Panc1 (cell line): ENCODE measurements around the gene MAP7. TPM values are rescaled to one million over a fixed set of nuclear protein-coding genes. Genes with fewer than 3 reads are reported as not detected.

Experiments
- ATAC-seq: fragments of 200-7000 bp; cut with Tn5 transposase; 2 replicates; pipeline ENCODE4 v1.9.1; 2020; ENCODE audit warnings: mild to moderate bottlenecking, moderate library complexity
- BruUV-seq: library from RNA; stranded (reverse); fragments of 400-500 nt; replicated peaks from 2 replicates; lab custom pipeline; 2021; lab: Mats Ljungman, UMichigan
- CTCF ChIA-PET: fragments of 300-600 bp; sonication (Branson Sonifier 250); formaldehyde crosslinking; loops from one replicate; lab custom pipeline; 2022; ENCODE audit warnings: antibody characterized with exemption; lab: Charles Lee
- POLR2A ChIA-PET: fragments of 300-600 bp; sonication (Branson Sonifier 250); formaldehyde crosslinking; loops from one replicate; lab custom pipeline; 2022; ENCODE audit warnings: antibody characterized with exemption; lab: Charles Lee
- DNase-seq: peaks from one replicate; pipeline ENCODE4 v3.0.0-alpha.2; 2010; ENCODE audit warnings: low read depth, low spot score
- H3K27ac ChIP-seq: 2 replicates; pipeline ENCODE4 v1.5.1; 2011; ENCODE audit warnings: mild to moderate bottlenecking, low read length, inconsistent platforms
- H3K27me3 ChIP-seq: fragments of 200-500 bp; sonication (Bioruptor generic); 2 replicates; pipeline ENCODE4 v1.6.0; 2014; ENCODE audit warnings: low read length, inconsistent platforms; ENCODE audit not compliant: control insufficient read depth, insufficient read depth
- H3K36me3 ChIP-seq: fragments of 200-500 bp; sonication (Bioruptor generic); 2 replicates; pipeline ENCODE4 v1.5.1; 2014; ENCODE audit warnings: inconsistent platforms, mild to moderate bottlenecking, low read length, moderate library complexity; ENCODE audit not compliant: control insufficient read depth, insufficient read depth
- H3K4me1 ChIP-seq: 2 replicates; pipeline ENCODE4 v1.5.1; 2011; ENCODE audit warnings: inconsistent platforms, mild to moderate bottlenecking, low read length, moderate library complexity; ENCODE audit not compliant: control insufficient read depth, insufficient read depth
- H3K4me3 ChIP-seq, 2 experiments: 2 replicates each; pipeline ENCODE4 v1.5.1; 2011 to 2012; ENCODE audit warnings: low read depth in 2 of 2, low read length in 2 of 2, mild to moderate bottlenecking in 2 of 2, inconsistent platforms in 1 of 2, moderate library complexity in 1 of 2
- H3K9me3 ChIP-seq: fragments of 200-500 bp; sonication (Bioruptor generic); 2 replicates; pipeline ENCODE4 v1.5.1; 2014; ENCODE audit warnings: low read depth, mild to moderate bottlenecking, inconsistent platforms, low read length, moderate library complexity; ENCODE audit not compliant: control insufficient read depth, insufficient read depth
- CTCF ChIP-seq: fragments of 450-650 bp; IDR thresholded peaks from 2 replicates; pipeline ENCODE4 v1.5.1; 2017; ENCODE audit warnings: mild to moderate bottlenecking
- POLR2AphosphoS5 ChIP-seq: IDR thresholded peaks from 2 replicates; pipeline ENCODE4 v1.6.1; 2012; ENCODE audit warnings: mild to moderate bottlenecking, low read depth, low read length, moderate library complexity
- REST ChIP-seq, 2 experiments: IDR thresholded peaks; 2 replicates each; pipeline ENCODE4 v1.6.1; 2011 to 2012; ENCODE audit warnings: low read depth in 2 of 2, control low read depth in 1 of 2, low read length in 1 of 2, mild to moderate bottlenecking in 1 of 2, moderate library complexity in 1 of 2; ENCODE audit not compliant: insufficient read depth in 1 of 2
- SIN3A ChIP-seq: IDR thresholded peaks from 2 replicates; pipeline ENCODE4 v1.6.1; 2012; ENCODE audit warnings: low read depth, mild to moderate bottlenecking, low read length, moderate library complexity, borderline replicate concordance; ENCODE audit not compliant: insufficient read depth
- TCF7L2 ChIP-seq: IDR thresholded peaks from 2 replicates; pipeline ENCODE4 v1.6.1; 2011; ENCODE audit warnings: mild to moderate bottlenecking, low read depth, low read length, inconsistent platforms
- in situ Hi-C: cut with HindIII; loops from 2 replicates; pipeline ENCODE4 v1.10.0; 2016; ENCODE audit warnings: low sequenced_read_pairs, low pct_unique_long_range_greater_than_20kb
- intact Hi-C: fragments of 100-400 bp; cut with micrococcal nuclease; formaldehyde crosslinking; loops from one replicate; pipeline ENCODE4 v1.10.0; 2022; ENCODE audit not compliant: unreplicated experiment
- total RNA-seq: library from RNA; stranded (reverse); gene quantifications from one replicate; pipeline ENCODE4 v1.2.1, GENCODE V29; 2021; ENCODE audit not compliant: unreplicated experiment

The MAP7 gene
- total RNA-seq, 1 experiment from 2014 or later: 1.8 TPM

- Histone ChIP-seq H3K27ac (no peak overlapping the region), H3K9me3 (no peaks in the 10 kb centered on the region), H3K4me3 (no peak overlapping the region), H3K27me3 (no peaks in the 10 kb centered on the region), H3K36me3 (no peaks in the 10 kb centered on the region), H3K4me1 (no peaks in the 10 kb centered on the region)
- no peak for TF ChIP-seq POLR2AphosphoS5
- TF ChIP-seq CTCF: no peak
- TF ChIP-seq REST (IDR thresholded peaks at IDR 0.05; ENCODE audit: insufficient read depth in 1 of 2, low read depth in 2 of 2, low read length in 1 of 2): no peak
- TF ChIP-seq SIN3A: no peak
- TF ChIP-seq TCF7L2: no peak
- CTCF ChIA-PET: no interaction called here
- in situ Hi-C loops: no loop called here
- no TSS peak for BruUV-seq
- intact Hi-C loops: no loop called here
- no peak for ATAC-seq
- POLR2A ChIA-PET: no interaction called here
- DNase-seq: no peak
These were observed 83.0 kb downstream of the MAP7 start for GRCh38 chr6:136467186-136467585.

GRCh38 chr6:136466777-136467176 lies 83.4 kb downstream of the MAP7 start:
- intact Hi-C loops (no loop called here), in situ Hi-C loops (no loop called here)
- TF ChIP-seq SIN3A: no peak
- TF ChIP-seq CTCF: no peak
- TF ChIP-seq REST (IDR thresholded peaks at IDR 0.05; ENCODE audit: insufficient read depth in 1 of 2, low read depth in 2 of 2, low read length in 1 of 2): no peak
- no peak for TF ChIP-seq TCF7L2
- TF ChIP-seq POLR2AphosphoS5: no peak
- ATAC-seq: no peak
- H3K4me3 ChIP-seq: no peak overlapping the region
- H3K4me1 ChIP-seq: no peaks in the 10 kb centered on the region
- BruUV-seq: no TSS peak
- no peaks in the 10 kb centered on the region for H3K27me3 ChIP-seq
- ChIA-PET CTCF (no interaction called here), POLR2A (no interaction called here)
- no peaks in the 10 kb centered on the region for H3K9me3 ChIP-seq
- no peaks in the 10 kb centered on the region for H3K36me3 ChIP-seq
- no peak for DNase-seq
- no peak overlapping the region for H3K27ac ChIP-seq
